GM19035 (cell line): Measurements from ENCODE around the gene HINFP.
"Not testable (repeated sequence)": the region's sequence is repeated elsewhere in the genome, so short reads cannot be mapped to it uniquely, and the experiment has no call there.

Source experiments
- ATAC-seq: cut with Tn5 transposase; IDR thresholded peaks from one replicate; pipeline ENCODE4 v1.9.1; 2021; ENCODE audit not compliant: unreplicated experiment

The HINFP gene

DNA sequence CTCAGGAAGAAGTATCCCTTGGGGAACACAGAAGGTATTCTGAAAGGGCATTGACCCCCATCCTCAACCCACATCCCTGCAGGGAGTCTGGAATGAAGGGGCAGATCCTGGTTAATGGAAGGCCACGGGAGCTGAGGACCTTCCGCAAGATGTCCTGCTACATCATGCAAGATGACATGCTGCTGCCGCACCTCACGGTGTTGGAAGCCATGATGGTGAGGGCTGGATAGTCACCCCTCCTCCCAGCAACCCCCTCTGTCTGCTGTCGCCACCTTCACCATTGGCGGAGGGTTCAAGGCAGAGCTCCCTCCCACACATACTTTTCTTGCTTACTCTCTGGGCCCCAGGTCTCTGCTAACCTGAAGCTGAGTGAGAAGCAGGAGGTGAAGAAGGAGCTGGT is 32.8 kb downstream of the HINFP start:
- no peak for ATAC-seq

DNA sequence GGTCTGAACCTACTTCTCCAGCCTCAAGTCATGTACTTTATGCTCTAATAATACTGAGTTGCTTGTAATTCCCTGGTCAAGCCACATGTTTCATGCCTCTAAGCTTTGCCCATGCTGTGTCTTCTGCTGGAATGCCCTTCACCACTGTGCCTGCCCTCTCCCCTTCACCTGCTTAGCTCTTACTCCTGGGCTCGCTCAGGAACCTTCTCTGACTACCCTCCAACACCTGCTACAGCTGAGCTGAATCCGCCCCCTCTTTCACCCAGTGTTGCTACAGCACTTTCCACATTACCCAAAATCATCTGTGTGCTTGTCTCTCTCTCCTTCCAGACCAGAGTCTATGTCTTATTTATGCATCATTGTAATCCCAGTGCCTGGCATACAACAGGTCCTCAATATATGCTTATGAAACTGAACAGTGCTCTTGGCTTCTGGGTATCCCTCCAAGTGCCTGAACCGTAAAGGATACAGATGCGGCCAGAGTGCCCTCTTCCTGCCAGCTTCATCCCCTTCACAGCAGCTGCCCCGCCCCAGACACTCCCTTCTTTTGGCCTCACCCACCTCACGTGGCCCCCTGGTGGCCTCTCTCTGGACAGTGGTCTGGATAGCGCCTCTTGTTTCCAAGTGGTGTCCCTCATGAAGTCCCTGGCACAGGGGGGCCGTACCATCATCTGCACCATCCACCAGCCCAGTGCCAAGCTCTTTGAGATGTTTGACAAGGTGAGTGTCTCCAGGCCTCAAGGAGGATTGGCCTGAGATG is 34.5 kb downstream of the HINFP start:
- no peak for ATAC-seq

DNA sequence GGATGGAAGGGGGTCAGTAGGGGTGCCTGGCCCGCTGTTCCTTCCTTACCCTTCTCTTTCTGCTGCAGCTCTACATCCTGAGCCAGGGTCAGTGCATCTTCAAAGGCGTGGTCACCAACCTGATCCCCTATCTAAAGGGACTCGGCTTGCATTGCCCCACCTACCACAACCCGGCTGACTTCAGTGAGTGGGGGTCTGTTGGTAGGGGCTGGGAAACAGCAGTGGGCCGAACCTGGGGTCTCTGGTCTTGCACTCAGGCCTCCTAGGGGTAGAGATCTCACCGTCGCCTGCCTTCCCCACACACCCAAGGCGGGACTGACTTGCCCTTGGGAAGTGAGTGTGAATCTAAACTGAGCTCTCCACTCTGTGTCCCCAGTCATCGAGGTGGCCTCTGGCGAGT is 35.1 kb downstream of the HINFP start:
- no peak for ATAC-seq

DNA sequence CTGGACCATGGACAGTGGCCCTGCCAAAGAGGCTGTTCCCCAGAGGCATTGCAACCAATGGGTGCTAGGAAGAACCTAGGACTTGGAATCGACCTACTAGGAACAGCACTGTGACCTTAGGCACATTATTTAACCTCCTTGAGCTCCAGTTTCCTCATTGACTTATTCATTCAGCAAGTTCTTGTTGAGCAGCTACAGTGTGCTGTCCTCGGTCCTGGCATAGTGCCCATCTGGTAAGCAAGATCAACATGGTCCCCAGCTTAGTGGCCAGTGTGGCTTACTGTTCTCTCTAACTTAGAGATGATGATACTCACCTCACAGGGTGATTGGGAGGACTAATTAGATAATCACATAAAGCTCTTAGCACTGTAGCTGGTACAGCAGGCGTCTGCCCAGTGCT is 35.7 kb downstream of the HINFP start:
- no peak for ATAC-seq

DNA sequence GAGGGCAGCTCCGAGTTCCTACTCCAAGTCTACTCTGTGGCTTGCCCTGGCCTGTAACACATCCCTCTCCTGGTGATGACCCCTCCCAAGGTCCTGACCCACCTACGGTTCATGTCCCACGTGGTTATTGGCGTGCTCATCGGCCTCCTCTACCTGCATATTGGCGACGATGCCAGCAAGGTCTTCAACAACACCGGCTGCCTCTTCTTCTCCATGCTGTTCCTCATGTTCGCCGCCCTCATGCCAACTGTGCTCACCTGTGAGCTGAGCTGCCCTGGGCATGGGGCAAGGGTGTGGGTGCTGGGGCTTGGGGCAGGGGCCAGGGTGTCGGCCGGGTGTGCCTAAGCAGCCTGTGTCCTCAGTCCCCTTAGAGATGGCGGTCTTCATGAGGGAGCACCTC is 37.1 kb downstream of the HINFP start:
- ATAC-seq, result no peak

DNA sequence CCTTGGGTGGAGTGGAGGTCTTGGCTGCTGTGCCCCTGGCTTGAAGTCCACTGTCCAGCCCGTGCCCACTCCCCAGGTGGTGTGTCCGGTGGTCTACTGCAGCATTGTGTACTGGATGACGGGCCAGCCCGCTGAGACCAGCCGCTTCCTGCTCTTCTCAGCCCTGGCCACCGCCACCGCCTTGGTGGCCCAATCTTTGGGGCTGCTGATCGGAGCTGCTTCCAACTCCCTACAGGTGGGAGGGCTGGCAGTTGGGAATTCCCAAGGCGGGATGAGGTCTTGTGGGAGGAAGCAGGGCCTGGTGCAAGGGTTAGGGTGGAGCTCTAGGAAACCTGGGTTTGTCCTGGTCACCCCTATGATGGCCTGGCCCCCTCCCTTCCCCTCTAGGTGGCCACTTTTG is 38.8 kb downstream of the HINFP start:
- no peak for ATAC-seq

DNA sequence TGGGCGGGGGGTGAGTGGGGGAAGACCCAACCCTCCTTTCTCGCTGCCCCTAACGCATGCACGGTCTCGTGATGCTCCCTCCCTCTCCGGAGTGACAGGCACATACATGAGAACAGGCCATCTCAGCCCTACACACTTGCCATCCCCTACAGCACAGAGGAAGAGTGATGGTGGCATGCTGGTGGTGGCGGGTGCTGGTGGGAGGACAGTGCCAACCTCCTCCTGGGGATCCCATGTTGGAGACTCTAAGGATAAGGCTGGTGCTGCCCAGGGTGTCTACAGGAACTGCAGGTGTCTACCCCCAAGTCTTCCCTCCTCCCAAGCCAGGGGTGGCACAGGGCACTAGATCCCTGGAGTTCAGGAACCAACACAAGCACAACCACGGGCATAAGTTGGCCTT is 40.5 kb downstream of the HINFP start:
- ATAC-seq, result no peak

DNA sequence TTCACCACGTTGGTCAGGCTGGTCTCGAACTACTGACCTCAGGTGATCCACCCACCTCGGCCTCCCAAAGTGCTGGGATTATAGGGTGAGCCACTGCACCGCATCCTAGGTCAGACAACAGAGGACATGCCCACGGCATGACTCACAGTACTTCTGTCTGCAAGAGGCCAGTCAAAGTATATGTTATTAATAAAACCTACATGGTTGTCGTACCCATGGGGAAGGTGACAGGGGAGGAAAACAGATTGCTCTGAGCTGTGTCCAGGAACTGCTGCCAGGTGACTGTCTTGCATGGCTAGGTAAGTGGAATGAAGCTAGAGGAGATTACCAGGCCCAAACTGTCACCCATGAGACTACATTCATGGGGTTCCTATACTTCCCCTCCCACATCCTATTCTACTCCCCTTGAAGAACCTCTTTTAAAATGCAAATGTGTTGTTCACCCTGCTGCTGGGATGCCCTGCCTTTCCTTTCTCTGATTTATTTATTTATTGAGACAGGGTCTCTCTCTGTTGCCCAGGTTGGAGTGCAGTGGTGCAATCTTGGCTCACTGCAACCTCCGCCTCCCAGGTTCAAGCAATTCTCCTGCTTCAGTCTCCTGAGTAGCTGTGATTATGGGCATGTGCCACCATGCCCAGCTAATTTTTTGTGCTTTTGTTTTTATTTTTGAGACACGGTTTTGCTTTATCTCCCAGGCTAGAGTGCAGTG is 45.1 kb downstream of the HINFP start:
- ATAC-seq, result no peak

DNA sequence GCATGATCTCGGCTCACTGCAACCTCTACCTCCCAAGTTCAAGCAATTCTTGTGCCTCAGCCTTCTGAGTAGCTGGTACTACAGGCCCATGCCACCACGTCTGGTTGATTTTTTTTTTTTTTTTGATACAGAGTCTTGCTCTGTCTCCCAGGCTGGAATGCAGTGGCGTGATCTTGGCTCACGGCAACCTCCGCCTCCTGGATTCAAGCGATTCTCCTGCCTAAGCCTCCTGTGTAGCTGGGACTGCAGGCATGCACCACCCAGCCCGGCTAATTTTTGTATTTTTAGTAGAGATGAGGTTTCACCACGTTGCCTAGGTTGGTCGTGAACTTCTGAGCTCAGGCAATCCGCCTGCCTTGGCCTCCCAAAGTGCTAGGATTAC is 45.7 kb downstream of the HINFP start:
- ATAC-seq, result not testable (repeated sequence)

DNA sequence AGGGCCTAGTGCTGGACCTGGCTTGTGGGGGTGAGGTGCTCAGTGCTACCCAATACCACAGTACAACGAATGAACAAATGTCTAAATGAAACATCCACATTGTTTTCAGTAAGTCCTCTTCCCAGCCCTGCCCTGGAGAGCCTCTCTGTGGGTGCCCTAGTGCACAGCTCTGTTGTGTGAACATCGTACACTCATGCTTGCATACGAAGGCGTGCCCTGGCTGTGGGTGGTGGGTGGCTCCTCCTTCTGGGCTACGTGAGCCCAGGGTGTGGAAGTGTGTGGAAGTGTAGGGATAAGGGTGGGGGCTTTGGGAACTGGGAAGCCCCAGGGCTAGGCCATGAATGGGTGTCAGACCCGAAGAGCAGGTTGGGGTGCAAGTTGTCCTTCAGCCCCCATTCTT is 46.6 kb downstream of the HINFP start:
- no peak for ATAC-seq

DNA sequence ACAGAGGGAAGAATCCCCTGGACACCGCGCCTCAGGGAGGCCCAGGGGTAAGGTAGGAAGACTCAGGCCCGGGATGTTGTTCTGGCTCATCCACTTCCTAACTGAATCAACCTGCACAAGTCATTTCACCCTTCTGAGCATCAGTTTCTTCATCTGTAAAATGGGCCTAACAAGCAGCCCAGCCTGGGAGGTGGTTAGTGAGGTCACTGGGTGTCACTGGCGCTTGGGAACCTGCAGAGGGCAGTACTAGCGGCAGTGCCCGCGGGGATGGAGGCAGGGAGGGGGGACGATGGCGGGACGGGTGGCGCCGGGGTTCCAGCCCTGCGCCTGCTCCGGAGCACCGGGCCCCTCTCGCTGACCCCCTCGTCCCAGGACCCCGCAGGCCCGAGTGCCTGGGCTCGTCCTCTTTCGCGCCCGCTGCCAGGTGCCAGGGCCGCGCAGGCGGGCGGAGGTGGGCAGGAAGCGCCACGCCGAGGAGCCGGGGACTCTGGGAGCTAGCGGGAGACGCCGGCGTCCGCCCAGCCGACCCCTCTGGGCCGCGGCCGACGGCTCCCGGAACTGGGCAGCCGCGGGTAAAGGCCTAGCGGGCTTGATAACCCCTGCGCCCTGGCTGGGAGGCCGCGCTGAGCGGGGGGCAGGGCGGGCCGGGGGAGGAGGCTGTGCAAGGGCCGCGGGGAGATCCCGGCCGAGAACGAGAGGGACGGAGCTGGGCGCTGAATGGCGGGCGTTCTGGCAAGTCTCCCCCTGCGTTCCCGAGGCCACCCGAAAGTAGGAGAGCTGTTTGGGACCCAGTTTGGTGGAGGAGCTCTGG is 47.3 kb downstream of the HINFP start, which contains the start of gene NLRX1:
Gene NLRX1, plus strand, starts transcription at position 255 of the 811 bp plus-strand sequence. CDS start 2,679 bp downstream, outside the sequence.
- ATAC-seq, result peak; percentile 87

DNA sequence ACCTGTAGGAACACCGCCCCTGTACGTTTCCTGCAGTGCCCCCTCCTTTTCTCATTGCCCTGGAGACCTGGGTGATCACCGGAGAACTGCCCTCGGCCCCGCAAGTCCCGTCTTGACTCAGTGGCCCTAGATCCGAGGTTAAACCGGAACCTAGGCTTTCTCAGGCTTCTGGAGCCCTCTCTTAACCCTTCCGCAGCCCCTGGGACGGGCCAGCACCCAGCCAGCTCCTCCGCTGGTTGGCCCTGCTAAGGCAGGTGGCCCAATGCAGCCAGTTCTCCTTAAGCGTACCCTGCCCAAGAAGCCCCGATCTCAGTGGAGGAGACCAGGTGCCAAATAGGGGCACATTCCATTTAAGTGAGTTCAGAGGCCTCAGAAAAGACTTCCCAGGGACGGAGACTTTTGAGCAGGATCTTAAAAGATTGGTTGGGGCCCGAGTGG is 47.9 kb downstream of the HINFP start:
- ATAC-seq, result peak; percentile 23

DNA sequence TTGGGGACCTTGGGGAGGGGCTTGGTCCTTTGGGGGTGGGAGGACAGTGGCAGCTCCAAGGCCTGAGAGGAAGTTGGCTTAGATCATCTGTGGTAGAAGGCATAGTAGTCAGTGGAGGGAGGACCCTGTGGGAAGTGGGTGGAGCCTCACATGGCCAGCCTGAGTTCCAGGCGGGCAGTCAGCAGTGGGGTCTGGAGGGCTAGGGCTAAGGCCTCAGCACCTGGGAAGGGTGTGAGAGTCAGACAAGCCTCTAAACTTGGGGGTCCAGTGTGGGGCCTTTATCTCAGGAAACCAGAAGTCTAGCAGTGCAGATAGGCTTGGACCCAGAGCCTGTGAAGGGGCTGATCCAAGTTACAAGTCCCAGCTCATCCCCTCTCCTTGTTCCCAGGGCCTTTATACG is 51.1 kb downstream of the HINFP start:
- no peak for ATAC-seq

DNA sequence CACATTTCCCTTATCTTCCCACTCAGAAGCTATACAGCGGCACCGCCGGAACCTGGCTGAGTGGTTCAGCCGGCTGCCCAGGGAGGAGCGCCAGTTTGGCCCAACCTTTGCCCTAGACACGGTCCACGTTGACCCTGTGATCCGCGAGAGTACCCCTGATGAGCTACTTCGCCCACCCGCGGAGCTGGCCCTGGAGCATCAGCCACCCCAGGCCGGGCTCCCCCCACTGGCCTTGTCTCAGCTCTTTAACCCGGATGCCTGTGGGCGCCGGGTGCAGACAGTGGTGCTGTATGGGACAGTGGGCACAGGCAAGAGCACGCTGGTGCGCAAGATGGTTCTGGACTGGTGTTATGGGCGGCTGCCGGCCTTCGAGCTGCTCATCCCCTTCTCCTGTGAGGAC is 52.1 kb downstream of the HINFP start:
- ATAC-seq, result no peak

DNA sequence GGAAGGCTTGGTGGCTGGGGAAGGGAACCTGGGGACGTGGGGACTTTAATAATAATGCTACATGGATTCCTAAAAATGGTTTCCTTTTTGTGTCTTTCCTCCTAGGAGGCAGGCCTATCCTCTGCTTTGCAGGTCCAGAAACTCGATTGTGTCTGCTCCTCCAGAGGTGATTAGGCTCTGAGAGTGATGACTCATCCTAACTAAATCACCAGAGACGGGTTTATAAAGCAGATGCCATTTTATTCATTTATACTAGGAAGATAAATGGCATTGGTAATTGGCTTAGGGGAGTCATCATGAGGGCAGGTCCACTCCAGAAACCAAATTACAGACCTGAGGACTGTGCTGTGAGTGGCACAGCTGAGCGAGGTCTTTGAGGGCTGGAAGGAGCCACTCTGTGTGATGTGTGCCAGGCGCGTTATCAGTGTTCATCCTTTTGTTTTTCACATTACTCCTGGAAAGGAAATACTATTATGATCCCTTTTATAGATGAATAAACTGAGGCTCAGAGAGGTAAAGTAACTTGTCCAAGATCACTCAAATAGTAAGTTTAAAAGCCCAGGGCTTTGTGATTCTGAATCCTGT is 54.2 kb downstream of the HINFP start:
- ATAC-seq, result no peak

DNA sequence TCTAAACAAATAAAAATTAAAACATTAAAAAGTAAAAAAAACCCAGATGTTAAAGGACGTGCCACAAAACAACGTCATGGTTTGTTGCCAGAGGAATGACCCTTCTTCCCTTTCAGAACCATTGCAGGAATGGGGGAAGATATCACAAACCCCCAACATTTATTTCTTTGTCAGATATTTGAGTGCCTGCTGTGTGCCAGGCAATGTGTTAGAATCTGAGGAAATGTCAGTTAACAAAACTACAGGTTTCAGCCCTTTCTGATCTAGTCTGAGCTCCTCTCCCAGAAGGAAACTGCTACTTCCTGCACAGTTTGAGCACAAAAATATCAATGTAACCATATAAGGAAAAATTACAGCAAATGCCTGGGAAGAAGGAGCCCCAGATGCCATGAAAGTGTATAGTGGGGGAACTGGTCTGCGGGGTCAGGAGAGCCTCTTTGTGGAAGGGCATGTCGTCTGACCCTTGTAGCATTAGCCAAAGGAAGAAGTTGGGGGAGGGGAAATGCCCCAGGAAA is 56.8 kb downstream of the HINFP start:
- ATAC-seq, result no peak

DNA sequence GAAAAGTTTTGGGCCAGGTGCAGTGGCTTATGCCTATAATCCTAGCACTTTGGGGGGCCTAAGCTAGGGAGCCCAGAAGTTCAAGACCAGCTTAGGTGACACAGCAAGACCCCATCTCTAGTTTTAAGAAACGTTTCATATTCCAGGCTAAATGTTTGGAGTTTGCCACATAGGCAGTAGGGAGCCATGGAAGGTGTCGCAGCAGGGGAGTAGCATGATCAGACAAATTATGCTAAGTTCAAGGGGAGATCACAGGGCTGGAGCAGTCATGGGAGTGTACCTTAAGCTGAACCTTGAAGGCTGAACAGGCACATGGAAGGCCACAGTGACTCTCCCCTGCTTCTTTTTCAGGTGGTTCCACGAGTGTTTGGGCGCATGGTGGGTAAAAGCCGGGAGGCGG is 58.0 kb downstream of the HINFP start:
- ATAC-seq, result no peak

DNA sequence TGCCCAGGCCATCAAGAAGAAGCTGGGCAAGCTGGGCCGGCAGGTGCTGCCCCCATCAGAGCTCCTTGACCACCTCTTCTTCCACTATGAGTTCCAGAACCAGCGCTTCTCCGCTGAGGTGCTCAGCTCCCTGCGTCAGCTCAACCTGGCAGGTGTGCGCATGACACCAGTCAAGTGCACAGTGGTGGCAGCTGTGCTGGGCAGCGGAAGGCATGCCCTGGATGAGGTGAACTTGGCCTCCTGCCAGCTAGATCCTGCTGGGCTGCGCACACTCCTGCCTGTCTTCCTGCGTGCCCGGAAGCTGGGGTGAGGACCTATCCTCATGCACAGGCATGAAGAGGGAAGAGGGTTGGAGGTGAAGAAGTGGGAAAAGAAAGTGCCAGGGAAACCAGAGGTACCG is 58.6 kb downstream of the HINFP start:
- no peak for ATAC-seq

DNA sequence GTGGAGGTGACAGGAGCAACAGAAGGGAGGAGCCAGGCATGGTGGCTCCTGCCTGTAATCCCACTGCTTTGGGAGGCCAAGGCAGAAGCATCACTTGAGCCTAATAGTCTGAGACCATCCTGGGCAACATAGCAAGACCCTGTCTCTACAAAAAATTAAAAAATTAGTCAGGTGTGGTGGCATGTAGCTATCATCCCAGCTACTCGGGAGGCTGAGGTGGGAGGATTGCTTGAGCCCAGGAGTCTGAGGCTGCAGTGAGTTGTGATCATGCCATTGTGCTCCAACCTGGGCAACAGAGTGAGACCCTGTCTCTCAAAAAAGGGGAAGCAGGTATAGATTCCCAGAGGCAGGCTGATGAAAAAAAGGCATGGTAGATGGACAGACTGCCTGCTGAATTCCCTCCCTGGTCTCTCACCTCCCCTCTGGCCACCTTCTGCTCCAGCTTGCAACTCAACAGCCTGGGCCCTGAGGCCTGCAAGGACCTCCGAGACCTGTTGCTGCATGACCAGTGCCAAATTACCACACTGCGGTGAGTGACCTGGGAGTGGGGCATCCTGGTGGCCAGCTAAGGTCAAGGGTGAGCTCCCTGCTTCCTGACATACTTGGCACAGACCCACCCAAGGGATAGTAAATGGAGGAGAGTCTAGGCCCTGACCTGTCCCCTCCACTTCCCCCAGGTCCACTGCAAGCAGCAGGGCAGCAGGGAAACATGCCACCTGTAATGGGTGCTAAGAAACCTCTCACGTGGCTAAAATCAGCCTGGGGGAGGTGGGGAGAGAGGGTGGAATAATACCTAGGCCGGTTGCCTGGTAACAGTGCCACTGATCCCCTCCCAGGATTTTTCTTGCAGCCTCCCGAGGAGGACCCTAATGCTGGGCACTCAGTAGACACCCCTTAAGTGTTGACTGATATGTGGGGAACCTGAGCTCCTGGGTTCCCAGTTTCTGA is 59.6 kb downstream of the HINFP start:
- no peak for ATAC-seq
